Measurements from ENCODE around the gene FOSL1. TPM values are rescaled to one million over a fixed set of nuclear protein-coding genes. Genes with fewer than 3 reads are reported as not detected.

FOSL1 gene
- total RNA-seq, 1 donor from 2014 or later, result 37.9 TPM

GRCh38 chr11:65857853-65858680 lies 42.1 kb downstream of the FOSL1 start, which contains the start of gene CFL1:
CFL1 (minus strand) TSS chr11:65858180; CDS start chr11:65858099, 81 bp downstream.
- peak within 1 kb of the TSS; percentile 75 for H3K27ac ChIP-seq (ENCODE audit: low read depth, low read length)
- peaks cover 48% of the 10 kb centered on the region for H3K4me1 ChIP-seq (ENCODE audit: insufficient read depth, low read length)
- Mint-ChIP-seq H3K27ac (ENCODE audit: unreplicated experiment) (peak within 1 kb of the TSS; percentile 99), H3K36me3 (ENCODE audit: low read depth, unreplicated experiment) (peaks cover 33% of the 10 kb centered on the region), H3K4me1 (ENCODE audit: low read depth, unreplicated experiment) (peaks cover 39% of the 10 kb centered on the region), H3K27me3 (ENCODE audit: low read depth, unreplicated experiment) (no peaks in the 10 kb centered on the region), H3K9me3 (ENCODE audit: unreplicated experiment) (no peaks in the 10 kb centered on the region), H3K4me3 (ENCODE audit: unreplicated experiment) (peak within 1 kb of the TSS; percentile 99)
- peak; percentile 92 for DNase-seq (ENCODE audit: low read depth)
- TF ChIP-seq CTCF (IDR thresholded peaks at IDR 0.05; ENCODE audit: insufficient read depth, low read depth, low read length) (no peak), EZH2 (IDR thresholded peaks at IDR 0.05; ENCODE audit: insufficient read depth, low read length) (no peak)
- peaks cover 76% of the 10 kb centered on the region for H3K79me2 ChIP-seq (ENCODE audit: insufficient read depth, low read length)
- peaks cover 38% of the 10 kb centered on the region for H3K36me3 ChIP-seq (ENCODE audit: insufficient read depth, low read length)
- no peaks in the 10 kb centered on the region for H3K9me3 ChIP-seq (ENCODE audit: insufficient read depth, low read depth, low read length)
- H3K9ac ChIP-seq (ENCODE audit: low read length), result peak within 1 kb of the TSS; percentile 89
- H3K4me2 ChIP-seq (ENCODE audit: low read length), result peak within 1 kb of the TSS; percentile 96
- no peaks in the 10 kb centered on the region for H3K27me3 ChIP-seq (ENCODE audit: insufficient read depth, low read length)
- H3K4me3 ChIP-seq (ENCODE audit: insufficient read depth, low read depth, low read length), result peak within 1 kb of the TSS; percentile 98
- H2AFZ ChIP-seq (ENCODE audit: low read depth, low read length), result peak within 1 kb of the TSS; percentile 7
- no peak for FAIRE-seq
- H4K20me1 ChIP-seq (ENCODE audit: insufficient read depth, low read length), result peaks cover 62% of the 10 kb centered on the region

DNA sequence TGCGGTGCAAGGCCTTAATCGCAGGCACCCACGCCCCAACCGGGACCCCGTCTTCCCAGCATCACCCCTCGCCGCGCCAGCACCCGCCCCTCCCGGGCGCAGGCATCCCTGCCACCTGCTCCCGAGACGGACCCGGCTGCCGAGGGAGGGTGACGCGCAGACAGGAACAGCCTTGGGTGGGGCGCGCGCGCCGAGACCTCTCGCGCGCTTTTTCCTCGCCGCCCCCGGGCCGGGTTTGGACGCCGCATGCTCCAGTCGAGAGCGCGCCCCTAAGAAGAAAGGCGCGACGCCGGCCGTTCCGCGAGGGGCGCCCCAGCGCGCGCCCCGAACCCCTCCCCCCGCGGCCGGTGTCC lies 42.7 kb downstream of the FOSL1 start:
- H3K4me3 Mint-ChIP-seq (ENCODE audit: unreplicated experiment), result peak overlapping the region; percentile 99
- H3K9me3 Mint-ChIP-seq (ENCODE audit: unreplicated experiment), result no peaks in the 10 kb centered on the region
- Histone ChIP-seq H3K4me2 (ENCODE audit: low read length) (peak overlapping the region; percentile 96), H3K27me3 (ENCODE audit: insufficient read depth, low read length) (no peaks in the 10 kb centered on the region), H3K79me2 (ENCODE audit: insufficient read depth, low read length) (peaks cover 71% of the 10 kb centered on the region), H3K4me1 (ENCODE audit: insufficient read depth, low read length) (peaks cover 44% of the 10 kb centered on the region), H2AFZ (ENCODE audit: low read depth, low read length) (no peak overlapping the region), H4K20me1 (ENCODE audit: insufficient read depth, low read length) (peaks cover 62% of the 10 kb centered on the region), H3K4me3 (ENCODE audit: insufficient read depth, low read depth, low read length) (peak overlapping the region; percentile 98), H3K9me3 (ENCODE audit: insufficient read depth, low read depth, low read length) (no peaks in the 10 kb centered on the region), H3K27ac (ENCODE audit: low read depth, low read length) (peak overlapping the region; percentile 75), H3K9ac (ENCODE audit: low read length) (peak overlapping the region; percentile 86), H3K36me3 (ENCODE audit: insufficient read depth, low read length) (peaks cover 34% of the 10 kb centered on the region)
- H3K27ac Mint-ChIP-seq (ENCODE audit: unreplicated experiment), result no peak overlapping the region
- peaks cover 35% of the 10 kb centered on the region for H3K4me1 Mint-ChIP-seq (ENCODE audit: low read depth, unreplicated experiment)
- no peak for TF ChIP-seq EZH2 (IDR thresholded peaks at IDR 0.05; ENCODE audit: insufficient read depth, low read length)
- no peak for TF ChIP-seq CTCF (IDR thresholded peaks at IDR 0.05; ENCODE audit: insufficient read depth, low read depth, low read length)
- DNase-seq (ENCODE audit: low read depth) (no peak), FAIRE-seq (no peak)
- H3K27me3 Mint-ChIP-seq (ENCODE audit: low read depth, unreplicated experiment), result no peaks in the 10 kb centered on the region
- H3K36me3 Mint-ChIP-seq (ENCODE audit: low read depth, unreplicated experiment), result peaks cover 31% of the 10 kb centered on the region
